Measurements from ENCODE around the gene MYD88.
A peak's percentile ranks its signal among the peaks of the same experiment; 100 is the strongest.

Gene MYD88

GRCh38 chr3:38127611-38128302, 10.7 kb upstream of the MYD88 start:
- H2BK5ac ChIP-seq (ENCODE audit: low read length), result no peak overlapping the region
- no peak overlapping the region for H3K27ac ChIP-seq (ENCODE audit: low read depth, low read length)
- H3K4me1 ChIP-seq (ENCODE audit: control insufficient read depth, low read depth, low read length), result no peaks in the 10 kb centered on the region
- H3K18ac ChIP-seq (ENCODE audit: low read length), result no peak overlapping the region
- DNase-seq, result no peak
- no peaks in the 10 kb centered on the region for H3K79me1 ChIP-seq (ENCODE audit: low read length)
- no peak overlapping the region for H3K4me3 ChIP-seq (ENCODE audit: low read length)
- H3K9ac ChIP-seq (ENCODE audit: low read length), result no peak overlapping the region
- no peak overlapping the region for H3K56ac ChIP-seq (ENCODE audit: low read length)
- no peak overlapping the region for H3K23ac ChIP-seq (ENCODE audit: low read length)
- no peak overlapping the region for H2BK120ac ChIP-seq (ENCODE audit: low read depth, low read length)
- no peak overlapping the region for H3K4ac ChIP-seq (ENCODE audit: low read depth, low read length)
- H3K79me2 ChIP-seq (ENCODE audit: control insufficient read depth, insufficient read depth, low read length), result no peaks in the 10 kb centered on the region
- no peak overlapping the region for H4K8ac ChIP-seq (ENCODE audit: low read depth, low read length)
- no peak overlapping the region for H4K5ac ChIP-seq (ENCODE audit: low read length)
- peaks cover 26% of the 10 kb centered on the region for H3K36me3 ChIP-seq (ENCODE audit: control insufficient read depth, insufficient read depth, low read length)
- no peak overlapping the region for H2BK15ac ChIP-seq (replicated peaks; ENCODE audit: low read depth)
- no peaks in the 10 kb centered on the region for H3K27me3 ChIP-seq (ENCODE audit: insufficient read depth, low read length, poor library complexity)
- no CpG with 5 or more reads among the region's 4 CpGs for WGBS (ENCODE audit: extremely low coverage, insufficient coverage, low lambda C conversion rate)
- H3K4me2 ChIP-seq (ENCODE audit: low read length), result no peak overlapping the region
- no peak overlapping the region for H2AK5ac ChIP-seq (ENCODE audit: low read length)

GRCh38 chr3:38128303-38128655, 10.2 kb upstream of the MYD88 start:
- H3K56ac ChIP-seq (ENCODE audit: low read length), result no peak overlapping the region
- no peak overlapping the region for H4K8ac ChIP-seq (ENCODE audit: low read depth, low read length)
- no peaks in the 10 kb centered on the region for H3K79me2 ChIP-seq (ENCODE audit: control insufficient read depth, insufficient read depth, low read length)
- no peak overlapping the region for H2BK5ac ChIP-seq (ENCODE audit: low read length)
- H3K4me3 ChIP-seq (ENCODE audit: low read length), result no peak overlapping the region
- no peak overlapping the region for H2AK5ac ChIP-seq (ENCODE audit: low read length)
- no peaks in the 10 kb centered on the region for H3K27me3 ChIP-seq (ENCODE audit: insufficient read depth, low read length, poor library complexity)
- no peak overlapping the region for H3K27ac ChIP-seq (ENCODE audit: low read depth, low read length)
- no peak overlapping the region for H4K5ac ChIP-seq (ENCODE audit: low read length)
- H3K36me3 ChIP-seq (ENCODE audit: control insufficient read depth, insufficient read depth, low read length), result peaks cover 23% of the 10 kb centered on the region
- H2BK120ac ChIP-seq (ENCODE audit: low read depth, low read length), result no peak overlapping the region
- no peak overlapping the region for H3K18ac ChIP-seq (ENCODE audit: low read length)
- no peak overlapping the region for H3K4ac ChIP-seq (ENCODE audit: low read depth, low read length)
- no peak overlapping the region for H2BK15ac ChIP-seq (replicated peaks; ENCODE audit: low read depth)
- no peak overlapping the region for H3K9ac ChIP-seq (ENCODE audit: low read length)
- no peak overlapping the region for H3K23ac ChIP-seq (ENCODE audit: low read length)
- H3K79me1 ChIP-seq (ENCODE audit: low read length), result no peaks in the 10 kb centered on the region
- no peak for DNase-seq
- no peak overlapping the region for H3K4me2 ChIP-seq (ENCODE audit: low read length)
- no CpG with 5 or more reads among the region's 1 CpG for WGBS (ENCODE audit: extremely low coverage, insufficient coverage, low lambda C conversion rate)
- H3K4me1 ChIP-seq (ENCODE audit: control insufficient read depth, low read depth, low read length), result no peaks in the 10 kb centered on the region

GRCh38 chr3:38129058-38129457, 9.4 kb upstream of the MYD88 start:
- Histone ChIP-seq H3K23ac (ENCODE audit: low read length) (no peak overlapping the region), H3K79me2 (ENCODE audit: control insufficient read depth, insufficient read depth, low read length) (no peaks in the 10 kb centered on the region), H2BK15ac (replicated peaks; ENCODE audit: low read depth) (no peak overlapping the region), H2BK5ac (ENCODE audit: low read length) (no peak overlapping the region), H4K8ac (ENCODE audit: low read depth, low read length) (no peak overlapping the region), H3K4me3 (ENCODE audit: low read length) (no peak overlapping the region), H3K9ac (ENCODE audit: low read length) (no peak overlapping the region), H3K18ac (ENCODE audit: low read length) (no peak overlapping the region), H4K5ac (ENCODE audit: low read length) (no peak overlapping the region), H3K79me1 (ENCODE audit: low read length) (peaks cover under 1% of the 10 kb centered on the region), H3K27me3 (ENCODE audit: insufficient read depth, low read length, poor library complexity) (no peaks in the 10 kb centered on the region), H3K36me3 (ENCODE audit: control insufficient read depth, insufficient read depth, low read length) (peaks cover 23% of the 10 kb centered on the region), H2BK120ac (ENCODE audit: low read depth, low read length) (no peak overlapping the region), H3K4ac (ENCODE audit: low read depth, low read length) (no peak overlapping the region), H3K4me2 (ENCODE audit: low read length) (no peak overlapping the region), H3K27ac (ENCODE audit: low read depth, low read length) (no peak overlapping the region), H3K56ac (ENCODE audit: low read length) (no peak overlapping the region), H3K4me1 (ENCODE audit: control insufficient read depth, low read depth, low read length) (no peaks in the 10 kb centered on the region), H2AK5ac (ENCODE audit: low read length) (no peak overlapping the region)
- no peak for DNase-seq
- no CpG with 5 or more reads among the region's 5 CpGs for WGBS (ENCODE audit: extremely low coverage, insufficient coverage, low lambda C conversion rate)

GRCh38 chr3:38130631-38131065, 7.8 kb upstream of the MYD88 start:
- Histone ChIP-seq H3K79me1 (ENCODE audit: low read length) (peaks cover 4% of the 10 kb centered on the region), H4K5ac (ENCODE audit: low read length) (no peak overlapping the region), H3K9ac (ENCODE audit: low read length) (no peak overlapping the region), H3K56ac (ENCODE audit: low read length) (no peak overlapping the region), H2AK5ac (ENCODE audit: low read length) (no peak overlapping the region), H3K36me3 (ENCODE audit: control insufficient read depth, insufficient read depth, low read length) (peaks cover 23% of the 10 kb centered on the region), H3K4me1 (ENCODE audit: control insufficient read depth, low read depth, low read length) (no peaks in the 10 kb centered on the region), H4K8ac (ENCODE audit: low read depth, low read length) (no peak overlapping the region), H2BK15ac (replicated peaks; ENCODE audit: low read depth) (no peak overlapping the region), H2BK5ac (ENCODE audit: low read length) (no peak overlapping the region), H3K4ac (ENCODE audit: low read depth, low read length) (no peak overlapping the region), H2BK120ac (ENCODE audit: low read depth, low read length) (no peak overlapping the region), H3K79me2 (ENCODE audit: control insufficient read depth, insufficient read depth, low read length) (no peaks in the 10 kb centered on the region), H3K27me3 (ENCODE audit: insufficient read depth, low read length, poor library complexity) (no peaks in the 10 kb centered on the region), H3K18ac (ENCODE audit: low read length) (no peak overlapping the region), H3K4me2 (ENCODE audit: low read length) (no peak overlapping the region), H3K4me3 (ENCODE audit: low read length) (no peak overlapping the region), H3K23ac (ENCODE audit: low read length) (no peak overlapping the region), H3K27ac (ENCODE audit: low read depth, low read length) (no peak overlapping the region)
- no CpG with 5 or more reads among the region's 3 CpGs for WGBS (ENCODE audit: extremely low coverage, insufficient coverage, low lambda C conversion rate)
- no peak for DNase-seq

GRCh38 chr3:38131621-38132369, 6.7 kb upstream of the MYD88 start:
- DNase-seq, result peak; percentile 74
- no peak overlapping the region for H2AK5ac ChIP-seq (ENCODE audit: low read length)
- H3K23ac ChIP-seq (ENCODE audit: low read length), result no peak overlapping the region
- H3K79me2 ChIP-seq (ENCODE audit: control insufficient read depth, insufficient read depth, low read length), result peaks cover 7% of the 10 kb centered on the region
- H3K9ac ChIP-seq (ENCODE audit: low read length), result no peak overlapping the region
- no peak overlapping the region for H2BK120ac ChIP-seq (ENCODE audit: low read depth, low read length)
- no peak overlapping the region for H3K4me2 ChIP-seq (ENCODE audit: low read length)
- H3K18ac ChIP-seq (ENCODE audit: low read length), result no peak overlapping the region
- no CpG with 5 or more reads among the region's 6 CpGs for WGBS (ENCODE audit: extremely low coverage, insufficient coverage, low lambda C conversion rate)
- no peaks in the 10 kb centered on the region for H3K4me1 ChIP-seq (ENCODE audit: control insufficient read depth, low read depth, low read length)
- H2BK5ac ChIP-seq (ENCODE audit: low read length), result no peak overlapping the region
- H3K56ac ChIP-seq (ENCODE audit: low read length), result no peak overlapping the region
- H4K8ac ChIP-seq (ENCODE audit: low read depth, low read length), result no peak overlapping the region
- H3K27me3 ChIP-seq (ENCODE audit: insufficient read depth, low read length, poor library complexity), result no peaks in the 10 kb centered on the region
- no peak overlapping the region for H3K4me3 ChIP-seq (ENCODE audit: low read length)
- H3K27ac ChIP-seq (ENCODE audit: low read depth, low read length), result no peak overlapping the region
- no peak overlapping the region for H2BK15ac ChIP-seq (replicated peaks; ENCODE audit: low read depth)
- H3K4ac ChIP-seq (ENCODE audit: low read depth, low read length), result no peak overlapping the region
- H3K36me3 ChIP-seq (ENCODE audit: control insufficient read depth, insufficient read depth, low read length), result peaks cover 14% of the 10 kb centered on the region
- peaks cover 10% of the 10 kb centered on the region for H3K79me1 ChIP-seq (ENCODE audit: low read length)
- no peak overlapping the region for H4K5ac ChIP-seq (ENCODE audit: low read length)

All from mesendoderm (in vitro differentiated cells).